Hematopoietic multipotent progenitor cell (in vitro differentiated cells): ENCODE data around the gene ITGA1. TPM values are rescaled to one million over a fixed set of nuclear protein-coding genes. Genes with fewer than 3 reads are reported as not detected.
"Not testable (repeated sequence)": the region's sequence is repeated elsewhere in the genome, so short reads cannot be mapped to it uniquely, and the experiment has no call there.

ENCODE experiments used
- DNase-seq, 3 donors: peaks; one replicate each; pipeline ENCODE4 v3.0.0-alpha.2; 2011 to 2015; ENCODE audit warnings: low read depth in 2 of 3, low spot score in 2 of 3
- total RNA-seq: library from RNA; depleted of rRNA; stranded (reverse); fragments of >200 nt; gene quantifications from one replicate; pipeline ENCODE4 v1.2.3, GENCODE V29; 2012

The ITGA1 gene
- under 0.01 TPM for total RNA-seq

DNA sequence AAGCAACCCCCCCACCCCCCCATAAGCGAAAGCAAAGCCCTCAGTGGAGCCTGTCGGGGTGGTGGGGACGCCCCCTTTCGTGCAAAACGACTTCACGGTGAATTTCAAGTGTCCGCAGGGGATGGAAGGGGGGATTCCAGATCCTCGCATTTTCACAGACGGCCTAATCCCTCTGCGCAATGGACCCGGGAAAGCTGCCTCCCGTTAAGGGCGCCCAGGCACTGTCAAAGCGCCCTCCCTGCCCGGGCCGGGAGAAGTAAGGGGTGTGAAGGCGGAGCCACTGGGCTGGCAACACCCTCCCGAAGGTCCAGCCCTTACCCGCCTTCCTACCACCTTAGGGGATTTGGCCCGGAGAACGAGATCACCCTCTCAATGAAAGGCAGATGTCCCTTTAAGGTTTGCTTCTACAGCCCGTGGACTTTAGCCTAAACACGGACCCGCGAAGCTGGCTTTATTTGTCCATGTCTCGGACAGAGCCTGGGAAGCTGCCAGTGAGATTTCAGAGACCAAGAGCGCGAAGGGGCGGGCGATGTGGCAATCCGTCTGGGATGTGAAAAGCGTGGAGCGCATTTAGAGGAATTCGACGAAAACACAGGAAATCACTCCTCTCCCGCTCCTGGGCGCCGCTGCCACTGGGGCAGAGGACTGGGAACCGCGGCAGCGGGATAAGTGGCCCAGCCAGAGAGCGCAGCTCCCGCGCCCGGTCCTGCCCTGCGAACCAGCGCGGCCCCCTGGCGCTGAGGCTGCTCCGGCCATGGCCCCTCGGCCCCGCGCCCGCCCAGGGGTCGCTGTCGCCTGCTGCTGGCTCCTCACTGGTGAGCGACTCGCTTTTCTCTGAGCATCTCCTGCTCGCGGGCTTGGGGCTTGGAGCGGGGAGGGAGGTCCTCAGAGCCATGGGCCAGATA, at the start of gene ITGA1, which contains the start of gene PELO:
Gene ITGA1 (plus strand): TSS at position 317 of the 905 bp plus-strand sequence. CDS start 438 bp downstream, at position 755.
Gene PELO (plus strand): TSS at position 317 of the 905 bp plus-strand sequence. CDS start 12,479 bp downstream, outside the sequence.
- peak in 2 of 3 donors; percentile 42 to 45 for DNase-seq

GRCh38 chr5:52738095-52738506, 49.6 kb upstream of the ITGA1 start:
- DNase-seq, result peak in 1 of 3 donors; percentile 12

GRCh38 chr5:52740007-52740406, 47.7 kb upstream of the ITGA1 start:
- DNase-seq, result no peak

DNA sequence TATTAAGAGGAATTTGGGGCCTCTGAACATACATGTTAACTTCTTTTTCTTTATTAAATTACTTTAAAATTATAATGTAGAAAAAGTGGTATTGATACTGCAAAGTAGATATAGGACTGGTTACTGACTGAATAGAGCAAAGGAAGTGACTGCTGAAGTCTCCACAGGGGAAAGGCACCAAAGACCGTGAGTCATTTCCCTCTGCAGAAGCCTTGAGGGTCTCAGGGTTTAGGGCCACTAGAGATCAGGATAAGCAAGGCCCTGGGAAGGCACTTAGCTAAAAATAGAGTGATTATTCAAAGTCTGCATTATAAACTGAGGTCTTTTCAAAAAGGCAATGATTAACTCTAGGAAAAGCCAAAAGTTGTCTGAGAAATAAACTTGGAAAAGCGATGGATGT, 44.7 kb upstream of the ITGA1 start:
- no peak for DNase-seq

DNA sequence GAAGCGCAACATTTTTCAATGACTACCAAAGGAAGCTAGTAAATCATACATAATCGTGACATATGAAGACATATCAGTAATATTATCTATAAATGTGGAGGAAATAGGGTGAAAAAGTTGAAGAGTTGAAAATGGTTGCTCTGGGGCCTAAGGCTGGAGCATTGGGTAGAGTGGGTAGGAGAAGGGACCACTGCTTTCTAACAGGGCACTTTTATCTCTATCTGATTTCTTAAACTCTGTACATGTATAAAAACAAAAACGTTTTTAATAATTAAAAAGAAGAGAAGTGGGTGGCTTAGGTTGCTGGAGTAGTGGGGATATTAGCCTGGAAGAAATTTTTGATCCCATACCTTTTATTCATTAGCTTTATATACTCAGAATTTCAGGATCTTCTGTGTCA, 44.2 kb upstream of the ITGA1 start:
- no peak for DNase-seq

DNA sequence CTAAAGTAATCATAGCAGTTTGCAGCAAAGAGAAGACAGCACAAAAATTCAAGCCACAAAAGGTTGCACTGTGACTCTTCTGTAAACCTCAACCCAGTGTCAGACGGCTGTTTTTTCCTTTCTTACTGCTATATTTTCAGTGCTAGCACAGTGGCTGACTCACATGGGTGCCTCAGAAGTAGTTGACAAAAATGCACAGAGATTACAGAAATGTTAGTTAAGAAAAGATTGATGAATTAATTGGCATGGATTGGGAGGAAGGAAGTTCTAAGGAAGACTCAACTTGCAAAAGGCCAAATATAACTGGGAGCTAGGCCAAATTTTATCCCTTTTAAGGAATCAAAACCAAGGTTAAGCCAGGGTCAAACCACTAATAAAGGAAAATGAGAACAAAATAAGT, 43.7 kb upstream of the ITGA1 start:
- no peak for DNase-seq

DNA sequence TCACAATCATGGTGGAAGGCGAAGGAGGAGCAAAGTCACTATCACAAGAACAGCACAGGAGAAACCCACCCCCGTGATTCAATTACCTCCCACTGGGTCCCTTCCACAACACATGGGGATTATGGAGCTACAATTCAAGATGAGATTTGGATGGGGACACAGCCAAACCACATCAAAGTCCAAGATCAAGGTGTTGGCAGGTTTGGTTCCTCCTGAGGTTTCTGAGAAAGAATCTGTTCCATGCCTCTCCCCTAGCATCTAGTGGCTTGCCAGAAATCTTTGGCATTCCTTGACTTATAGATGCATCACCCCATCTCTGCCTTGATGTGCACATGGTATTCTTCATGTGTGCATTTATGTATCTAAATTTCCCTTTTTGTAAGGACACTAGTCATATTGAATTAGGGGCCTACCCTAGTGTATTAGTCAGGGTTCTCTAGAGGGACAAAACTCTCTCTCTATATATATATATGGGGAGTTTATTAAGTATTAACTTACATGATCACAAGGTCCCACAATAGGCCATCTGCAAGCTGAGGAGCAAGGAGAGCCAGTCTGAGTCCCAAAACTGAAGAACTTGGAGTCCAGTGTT, 42.8 kb upstream of the ITGA1 start:
- DNase-seq, result not testable (repeated sequence)

- no peak for DNase-seq
Measured at GRCh38 chr5:52746539-52746938, 41.2 kb upstream of the ITGA1 start.

DNA sequence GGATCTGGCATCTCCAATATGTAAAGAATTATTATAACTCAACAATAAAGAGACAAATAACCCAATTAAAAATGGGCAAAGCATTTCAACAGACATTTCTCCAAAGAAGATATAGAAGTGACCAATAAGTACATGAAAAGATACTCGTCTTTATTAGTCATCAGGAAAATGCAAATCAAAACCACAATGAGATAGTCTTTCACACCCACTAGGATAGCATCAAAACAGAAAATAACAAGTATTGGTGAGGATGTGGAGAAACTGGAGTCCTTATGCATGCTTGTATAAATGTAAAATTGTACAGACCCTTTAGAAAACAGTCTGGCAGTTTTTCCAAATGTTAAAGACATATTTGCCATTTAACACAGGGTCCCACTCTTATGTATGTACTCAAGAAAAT, 39.1 kb upstream of the ITGA1 start:
- no peak for DNase-seq

- no peak for DNase-seq
Measured at GRCh38 chr5:52749666-52750065, 38.0 kb upstream of the ITGA1 start.

GRCh38 chr5:52751137-52751536, 36.6 kb upstream of the ITGA1 start:
- no peak for DNase-seq

GRCh38 chr5:52754051-52754450, 33.7 kb upstream of the ITGA1 start:
- DNase-seq, result no peak

DNA sequence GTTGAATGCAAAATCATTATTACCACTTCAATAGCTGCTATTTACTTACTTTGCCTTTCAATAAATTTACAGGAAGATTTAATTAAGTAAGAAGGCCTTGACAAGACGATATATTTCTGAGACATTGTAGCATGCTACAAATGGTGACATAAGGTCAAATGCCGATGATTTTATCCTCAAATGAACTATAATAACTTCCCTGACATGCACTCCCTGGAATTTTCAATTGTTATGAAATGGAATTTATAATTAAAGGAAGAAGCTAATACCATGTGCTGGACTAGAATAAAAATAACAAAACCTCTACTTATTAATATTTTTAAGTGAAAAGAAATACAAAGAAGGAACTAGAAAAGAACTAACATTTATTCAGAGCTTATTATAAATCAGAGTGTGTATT, 30.2 kb upstream of the ITGA1 start:
- DNase-seq, result no peak

GRCh38 chr5:52758014-52758413, 29.7 kb upstream of the ITGA1 start:
- DNase-seq, result no peak

DNA sequence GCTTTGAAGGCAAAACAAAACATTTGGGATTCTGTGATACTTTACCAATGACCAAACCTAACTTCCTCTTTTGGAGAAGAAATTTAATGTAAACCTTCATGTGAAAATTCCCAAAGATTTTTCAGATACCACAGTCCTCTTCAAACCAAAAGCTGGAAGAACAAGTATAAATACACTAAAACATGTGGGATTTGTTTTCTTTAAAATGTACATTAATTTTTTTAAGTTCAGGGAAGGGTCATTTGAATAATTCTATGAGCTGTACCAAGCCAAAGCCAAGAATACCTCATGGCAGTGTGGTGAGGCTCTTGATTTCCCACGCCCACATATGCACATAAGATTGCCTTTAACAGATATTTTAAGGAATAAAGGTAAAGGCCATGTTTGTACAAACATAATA, 28.4 kb upstream of the ITGA1 start:
- DNase-seq, result no peak

DNA sequence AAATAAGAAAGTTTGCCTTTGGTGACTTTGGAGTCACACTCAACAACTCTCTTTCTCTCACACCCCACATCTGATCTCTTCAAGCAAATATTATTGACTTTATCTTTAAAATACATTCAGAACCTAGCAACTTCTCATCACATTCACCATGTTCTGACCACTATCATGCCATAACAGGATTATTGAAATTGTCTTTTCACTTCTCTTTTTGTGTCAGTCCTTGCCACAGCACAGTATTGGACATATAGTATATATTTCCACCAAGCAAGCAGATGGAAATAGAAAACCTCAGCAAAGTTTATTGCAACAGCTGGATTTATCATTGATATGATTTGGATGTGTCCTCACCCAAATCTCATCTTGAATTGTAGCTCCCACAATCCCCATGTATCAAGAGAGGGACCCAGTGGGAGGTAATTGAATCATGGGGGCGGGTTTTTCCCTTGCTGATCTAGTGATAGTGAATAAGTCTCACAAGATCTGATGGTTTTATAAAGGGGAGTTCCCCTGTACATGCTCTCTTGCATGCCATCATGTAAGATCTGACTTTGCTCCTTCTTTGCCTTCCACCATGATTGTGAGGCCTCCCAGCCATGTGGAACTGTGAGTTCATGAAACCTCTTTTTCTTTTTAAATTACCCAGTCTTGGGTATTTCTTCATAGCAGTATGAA, 26.9 kb upstream of the ITGA1 start:
- DNase-seq, result no peak

- DNase-seq, result no peak
Measured at GRCh38 chr5:52767217-52767743, 20.4 kb upstream of the ITGA1 start.

DNA sequence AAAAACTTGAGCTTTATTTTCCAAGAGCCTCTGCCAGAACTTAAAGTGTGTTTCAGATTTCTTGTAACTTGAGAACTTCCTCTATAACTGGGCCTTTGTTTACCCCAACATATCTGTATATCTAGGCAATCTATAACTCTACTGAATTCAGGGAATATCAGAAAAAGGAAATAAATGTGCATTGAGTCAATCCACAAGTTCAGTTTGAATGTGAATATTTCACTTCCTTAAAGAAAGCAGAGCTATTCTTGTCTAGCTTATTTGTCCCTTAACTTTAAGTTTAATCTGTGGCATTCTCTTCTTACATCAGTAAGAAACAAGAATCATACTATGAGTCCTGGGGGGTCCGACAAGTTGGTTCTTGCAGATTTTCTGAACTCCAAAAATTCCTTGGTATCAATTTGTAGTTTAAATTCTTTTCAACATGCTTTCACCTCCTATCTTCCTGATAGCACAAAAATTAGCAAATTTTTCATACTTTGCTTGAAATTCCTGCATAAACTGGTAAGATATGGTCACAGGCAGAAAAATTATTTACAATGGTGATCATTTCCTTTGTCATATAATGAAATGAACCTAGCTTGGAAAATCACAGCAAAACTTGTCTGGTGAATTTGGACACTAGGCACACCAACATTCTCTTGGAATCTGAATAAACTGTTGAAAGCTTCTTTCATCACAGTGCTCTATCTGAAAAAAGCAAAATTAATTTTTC, 19.8 kb upstream of the ITGA1 start:
- no peak for DNase-seq

GRCh38 chr5:52769061-52769460, 18.7 kb upstream of the ITGA1 start:
- DNase-seq, result no peak

- no peak for DNase-seq
Measured at GRCh38 chr5:52770287-52770939, 17.3 kb upstream of the ITGA1 start.
